Right lobe of liver (tissue), 4 donors: ENCODE results near the gene STPG1.

Experiments used
- POLR2A ChIP-seq: fragments of 450-650 bp; IDR thresholded peaks from one replicate; pipeline ENCODE4 v1.6.1; 2017; ENCODE audit warnings: antibody characterized with exemption, mild to moderate bottlenecking
- TF ChIP-seq, protein P1 (sequence below), 4 donors: fragments of 200-600 bp in 3 of 4; fragments of 450-650 bp in 1 of 4; IDR thresholded peaks; one replicate each; pipeline versions ENCODE4 v1.5.1 to v1.8.0; 2016 to 2022; ENCODE audit warnings: antibody characterized with exemption in 4 of 4, mild to moderate bottlenecking in 2 of 4
- donor health status: DM: no; HTN: no; CAD: no.
- donor health status: DM: no; HTN: no; CAD: no.
- donor health status: DM: no; HTN: yes; CAD: no.

DNA sequence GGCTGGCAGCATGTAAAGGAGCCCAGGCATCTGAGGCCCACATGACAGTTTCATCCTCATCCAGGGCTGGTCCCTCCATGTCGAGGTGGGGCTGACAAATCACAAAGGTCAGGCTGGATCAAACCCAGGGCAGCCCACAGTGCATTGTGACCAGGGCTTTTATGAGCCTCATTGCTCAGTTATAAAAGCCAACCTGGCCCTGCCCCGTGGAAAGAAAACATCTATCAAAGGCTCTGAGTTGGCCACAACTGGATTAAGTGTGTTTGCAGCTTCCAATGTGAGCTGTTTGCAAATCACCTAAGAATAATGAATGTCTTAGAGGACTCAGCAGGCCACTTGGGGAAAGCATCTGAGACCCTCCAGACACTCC, 49.0 kb downstream of the STPG1 start:
- TF ChIP-seq, protein P1, sequence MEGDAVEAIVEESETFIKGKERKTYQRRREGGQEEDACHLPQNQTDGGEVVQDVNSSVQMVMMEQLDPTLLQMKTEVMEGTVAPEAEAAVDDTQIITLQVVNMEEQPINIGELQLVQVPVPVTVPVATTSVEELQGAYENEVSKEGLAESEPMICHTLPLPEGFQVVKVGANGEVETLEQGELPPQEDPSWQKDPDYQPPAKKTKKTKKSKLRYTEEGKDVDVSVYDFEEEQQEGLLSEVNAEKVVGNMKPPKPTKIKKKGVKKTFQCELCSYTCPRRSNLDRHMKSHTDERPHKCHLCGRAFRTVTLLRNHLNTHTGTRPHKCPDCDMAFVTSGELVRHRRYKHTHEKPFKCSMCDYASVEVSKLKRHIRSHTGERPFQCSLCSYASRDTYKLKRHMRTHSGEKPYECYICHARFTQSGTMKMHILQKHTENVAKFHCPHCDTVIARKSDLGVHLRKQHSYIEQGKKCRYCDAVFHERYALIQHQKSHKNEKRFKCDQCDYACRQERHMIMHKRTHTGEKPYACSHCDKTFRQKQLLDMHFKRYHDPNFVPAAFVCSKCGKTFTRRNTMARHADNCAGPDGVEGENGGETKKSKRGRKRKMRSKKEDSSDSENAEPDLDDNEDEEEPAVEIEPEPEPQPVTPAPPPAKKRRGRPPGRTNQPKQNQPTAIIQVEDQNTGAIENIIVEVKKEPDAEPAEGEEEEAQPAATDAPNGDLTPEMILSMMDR (IDR thresholded peaks at IDR 0.05), result no peak
- TF ChIP-seq POLR2A, result no peak
